HG03103 (cell line): ENCODE measurements around the gene RNF212B.
"Not testable (repeated sequence)": the region's sequence is repeated elsewhere in the genome, so short reads cannot be mapped to it uniquely, and the experiment has no call there.

Experiments used
- ATAC-seq: cut with Tn5 transposase; IDR thresholded peaks from one replicate; pipeline ENCODE4 v1.9.1; 2021; ENCODE audit warnings: low read depth; ENCODE audit not compliant: unreplicated experiment

The RNF212B gene

DNA sequence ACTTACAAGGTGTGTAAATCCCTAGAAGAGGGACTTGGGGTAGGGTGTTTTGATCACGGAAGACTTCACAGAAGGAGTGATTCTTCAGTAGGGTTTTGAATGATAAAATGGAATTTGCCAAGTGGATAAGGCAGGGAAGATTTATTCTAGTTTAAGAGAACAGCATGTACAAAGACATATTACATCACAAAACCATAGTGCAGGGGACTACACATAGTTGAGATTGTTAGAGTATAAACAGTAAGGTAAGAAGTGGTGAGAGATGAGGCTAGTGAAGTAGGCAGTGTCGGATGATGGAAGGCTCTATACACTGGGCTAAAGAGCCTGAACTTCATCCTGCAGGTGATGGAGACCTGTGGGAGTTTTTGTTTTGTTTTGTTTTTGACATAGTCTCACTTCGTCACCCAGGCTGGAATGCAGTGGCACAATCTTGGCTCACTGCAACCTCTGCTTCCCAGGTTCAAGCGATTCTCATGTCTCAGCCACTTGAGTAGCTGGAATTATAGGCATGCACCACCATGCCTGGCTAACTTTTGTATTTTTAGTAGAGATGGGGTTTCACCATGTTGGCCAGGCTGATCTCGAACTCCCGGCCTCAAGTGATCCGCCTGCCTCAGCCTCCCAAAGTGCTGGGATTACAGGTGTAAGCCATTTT lies 3.5 kb downstream of the RNF212B start:
- ATAC-seq, result not testable (repeated sequence)

DNA sequence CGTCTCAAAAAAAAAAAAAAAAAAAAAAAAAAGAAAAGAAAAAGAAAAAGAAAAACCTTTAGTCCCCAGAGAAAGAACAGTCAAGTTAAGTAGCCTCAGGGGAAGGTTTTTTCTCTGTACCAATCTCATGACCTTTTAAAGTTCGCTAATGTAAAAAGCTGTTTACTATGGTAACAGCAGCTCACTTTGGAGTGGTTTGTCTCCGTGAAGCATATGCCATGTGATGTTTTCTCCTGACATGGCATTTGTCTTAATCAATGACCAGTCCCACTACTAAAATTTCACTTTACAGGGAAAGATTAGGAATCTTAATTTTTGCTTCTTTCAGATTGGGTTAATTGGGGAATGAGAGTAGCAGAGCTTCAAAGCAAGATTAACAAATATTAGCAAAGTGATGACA lies 4.3 kb downstream of the RNF212B start:
- ATAC-seq, result no peak

DNA sequence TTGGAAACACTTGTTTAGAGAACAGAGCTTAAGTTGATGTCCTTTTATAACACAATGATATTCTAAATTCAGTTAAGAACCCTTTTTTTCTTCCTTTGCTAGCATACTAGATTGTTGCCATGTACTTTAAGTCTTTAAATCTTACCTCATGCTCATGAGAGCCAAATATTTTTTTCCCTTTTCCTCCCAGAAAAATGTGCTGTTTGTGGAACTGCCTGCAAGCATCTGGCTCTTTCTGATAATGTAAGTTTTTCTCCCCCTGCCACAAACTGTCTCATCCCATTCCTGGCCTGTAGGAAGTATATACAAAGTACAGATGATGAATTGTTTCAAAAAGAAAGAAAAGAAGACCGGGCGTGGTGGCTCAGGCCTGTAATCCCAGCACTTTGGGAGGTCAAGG lies 5.3 kb downstream of the RNF212B start:
- no peak for ATAC-seq

DNA sequence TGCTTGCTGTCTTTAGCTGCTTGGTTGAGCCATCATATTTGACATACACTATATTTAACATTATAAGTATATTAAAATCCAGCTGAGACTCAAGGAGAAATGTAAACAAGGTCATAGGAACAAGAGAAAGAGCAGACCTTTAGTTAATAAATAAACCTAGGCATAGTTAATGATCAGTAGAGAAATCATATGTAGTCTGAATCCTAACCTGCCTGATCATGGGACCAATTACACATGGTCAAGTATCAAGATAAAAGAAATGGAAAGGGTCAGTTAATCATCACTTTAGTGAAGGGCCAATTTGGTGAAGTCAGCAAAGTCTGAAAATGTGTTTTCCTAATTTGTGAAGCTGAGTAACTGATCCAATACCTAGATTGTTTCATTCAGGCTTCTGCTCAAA lies 7.5 kb downstream of the RNF212B start:
- ATAC-seq, result no peak

GRCh38 chr14:23248601-23249000 lies 10.9 kb downstream of the RNF212B start:
- no peak for ATAC-seq

GRCh38 chr14:23249824-23250223 lies 12.1 kb downstream of the RNF212B start:
- ATAC-seq, result no peak

- ATAC-seq, result no peak
Observed at GRCh38 chr14:23252006-23252405, 14.3 kb downstream of the RNF212B start.

GRCh38 chr14:23252420-23253333 lies 14.9 kb downstream of the RNF212B start:
- no peak for ATAC-seq

GRCh38 chr14:23258256-23258655 lies 20.5 kb downstream of the RNF212B start:
- no peak for ATAC-seq

DNA sequence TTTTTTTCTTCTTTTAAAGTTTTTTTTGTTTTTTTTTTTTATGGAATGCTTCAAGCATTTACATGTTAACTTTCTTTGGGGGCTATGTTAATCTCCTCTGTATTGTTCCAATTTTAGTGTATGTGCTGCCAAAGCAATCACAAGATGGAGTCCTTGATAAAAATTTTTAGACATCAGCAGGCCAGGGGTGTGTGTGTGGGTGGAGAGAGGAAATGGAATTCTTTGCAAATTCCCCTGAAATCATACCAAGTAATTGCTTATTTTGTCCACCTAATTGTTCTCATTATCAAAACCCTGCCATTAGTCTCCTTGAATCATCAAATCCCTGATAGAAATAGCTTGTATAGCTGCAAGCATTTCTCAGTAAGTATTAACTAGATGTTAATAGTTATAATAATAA lies 21.7 kb downstream of the RNF212B start:
- no peak for ATAC-seq

DNA sequence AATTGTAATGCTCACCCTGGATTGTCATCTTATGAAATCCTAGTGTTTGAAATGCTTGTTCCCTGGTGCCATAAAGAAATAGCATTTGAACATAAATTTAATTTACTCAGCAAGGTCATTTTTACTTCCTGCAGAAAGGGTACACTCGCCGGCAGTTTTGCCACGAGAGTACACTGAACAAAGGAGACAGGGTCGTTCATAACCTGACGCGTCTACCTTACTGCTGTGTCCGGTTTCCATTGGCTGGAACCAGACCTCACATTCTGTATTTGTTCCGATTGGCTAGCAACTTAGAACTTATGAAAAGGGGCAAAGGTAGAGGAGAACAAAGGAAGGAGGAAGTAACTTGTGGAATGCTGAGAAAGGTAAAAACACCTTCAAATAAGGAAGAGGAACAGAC lies 23.1 kb downstream of the RNF212B start:
- ATAC-seq, result not testable (repeated sequence)

- no peak for ATAC-seq
Observed at GRCh38 chr14:23269193-23269592, 31.5 kb downstream of the RNF212B start.

DNA sequence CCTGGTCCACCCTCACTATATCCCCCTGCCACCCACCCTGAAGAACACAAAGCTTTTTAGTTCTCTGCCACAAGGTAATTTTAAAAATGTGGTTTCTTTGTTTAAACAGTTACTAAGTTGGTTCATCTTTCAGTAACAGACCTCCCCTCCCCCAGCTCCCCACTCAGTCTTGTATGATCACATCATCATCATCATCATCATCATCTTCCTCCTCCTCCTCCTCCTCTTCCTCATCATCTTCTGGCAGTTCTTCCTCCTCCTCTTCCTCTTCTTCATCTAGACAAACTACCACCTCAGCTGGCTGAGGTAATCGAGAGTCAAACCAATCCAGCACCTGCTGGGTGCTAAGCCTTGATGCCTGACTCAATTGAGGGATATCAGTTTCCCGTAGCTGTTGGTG lies 37.7 kb downstream of the RNF212B start:
- ATAC-seq, result no peak

DNA sequence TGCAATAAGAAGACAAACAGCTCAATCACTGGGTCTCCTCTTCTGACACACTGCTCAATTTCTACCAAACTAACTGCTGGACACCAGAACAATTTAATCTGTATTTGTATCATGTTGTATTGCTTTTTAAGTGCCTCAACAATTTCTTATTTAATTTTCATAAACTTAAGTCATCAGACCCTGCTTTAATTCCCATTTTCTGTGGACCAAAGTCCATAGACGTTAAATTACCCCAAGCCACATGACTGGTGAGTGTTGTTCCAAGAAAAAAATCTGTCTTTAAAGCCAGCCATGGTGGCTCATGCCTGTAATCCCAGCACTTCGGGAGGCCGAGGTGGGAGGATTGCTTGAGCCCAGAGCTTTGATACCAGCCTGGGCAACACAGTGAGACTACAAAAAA lies 39.5 kb downstream of the RNF212B start:
- ATAC-seq, result no peak

DNA sequence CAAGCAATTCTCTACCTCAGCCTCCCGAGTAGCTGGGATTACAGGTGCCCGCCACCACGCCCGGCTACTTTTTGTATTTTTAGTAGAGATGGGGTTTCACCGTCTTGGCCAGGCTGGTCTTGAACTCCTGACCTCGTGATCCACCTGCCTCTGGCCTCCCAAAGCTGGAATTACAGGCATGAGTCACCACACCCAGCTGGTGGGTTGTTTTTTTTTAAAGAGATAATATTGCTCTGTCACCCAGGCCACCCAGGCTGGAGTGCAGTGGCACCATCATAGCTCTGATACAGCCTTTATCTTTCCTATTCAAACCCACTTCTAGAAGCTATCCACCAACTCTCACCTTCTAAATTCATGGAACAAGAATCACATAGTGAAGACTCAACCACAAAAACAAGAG lies 40.2 kb downstream of the RNF212B start:
- ATAC-seq, result not testable (repeated sequence)

DNA sequence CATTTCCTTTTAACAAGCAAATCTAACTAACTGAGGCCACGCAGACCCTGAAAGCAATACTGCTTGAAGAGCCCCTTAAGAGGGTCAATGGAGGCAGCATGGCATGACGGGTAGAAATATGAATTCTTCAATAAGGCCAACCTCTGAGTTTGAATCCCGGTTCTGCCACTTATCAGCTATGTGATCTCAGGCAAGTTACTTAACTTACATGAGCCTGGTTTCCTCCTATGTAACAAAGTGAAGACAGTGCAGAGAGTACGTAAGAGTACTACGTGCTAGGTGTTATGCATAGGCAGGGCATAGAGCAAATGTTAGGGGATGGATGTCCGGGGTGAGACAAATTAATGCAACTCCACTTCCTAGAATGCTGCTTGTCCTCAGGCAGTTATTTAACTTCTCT lies 43.5 kb downstream of the RNF212B start:
- ATAC-seq, result no peak

- ATAC-seq, result no peak
Observed at GRCh38 chr14:23284654-23285529, 47.2 kb downstream of the RNF212B start.

DNA sequence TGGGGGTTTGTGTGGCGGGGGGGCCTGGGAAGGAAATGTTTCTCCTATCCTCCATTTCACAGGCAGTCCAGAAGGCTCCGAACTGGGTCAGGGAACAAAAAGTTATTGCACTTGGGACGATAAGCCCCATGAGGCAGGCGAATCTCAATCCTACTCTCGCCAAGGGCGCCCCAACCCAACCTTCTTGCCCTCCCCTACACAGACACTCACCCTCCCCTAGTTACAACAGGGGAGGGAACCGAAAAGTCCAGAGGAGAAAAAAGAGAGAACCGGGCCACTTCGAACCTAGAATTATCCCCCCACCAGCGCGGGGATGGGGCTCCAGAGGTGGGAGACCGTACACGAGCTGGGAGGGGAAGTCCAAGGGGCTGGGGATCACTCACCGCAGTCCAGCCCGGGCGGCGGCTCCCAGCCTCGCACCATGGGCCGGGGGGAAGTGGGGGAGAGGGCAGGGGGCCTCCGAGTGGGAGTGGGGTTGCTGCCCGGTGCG lies 47.8 kb downstream of the RNF212B start:
- ATAC-seq, result peak; percentile 8

GRCh38 chr14:23286020-23286901 lies 48.5 kb downstream of the RNF212B start, which contains the start of gene HOMEZ:
TSS of gene HOMEZ (minus strand) at chr14:23286132. CDS start at chr14:23285952, 180 bp downstream.
- peak; percentile 96 for ATAC-seq
